ENCODE measurements around the gene BET1L.

GRCh38 chr11:196786-197731 lies 10.1 kb downstream of the BET1L start:
- TF ChIP-seq CTCF (IDR thresholded peaks at IDR 0.05; ENCODE audit: low read length) (no peak), EZH2 (IDR thresholded peaks at IDR 0.05; ENCODE audit: borderline replicate concordance, low read length) (no peak)

Measured in OCI-LY1 (cell line).